HEK293 (cell line): ENCODE measurements around the gene NT5DC4.

ENCODE experiments used
- CTCF ChIA-PET: fragments of 350-600 bp; formaldehyde crosslinking; extraction: SDS; loops from one replicate; lab custom pipeline; 2021; ENCODE audit warnings: antibody characterized with exemption; lab: Yijun Ruan, JAX
- POLR2A ChIA-PET: fragments of 300-600 bp; formaldehyde crosslinking; extraction: SDS; loops from one replicate; lab custom pipeline; 2020; ENCODE audit warnings: antibody characterized with exemption, inconsistent platforms; lab: Yijun Ruan, JAX
- H3K27ac ChIP-seq: fragments of 200-500 bp; sonication (Bioruptor generic); 2 replicates; pipeline ENCODE4 v1.5.1; 2014; ENCODE audit warnings: low read depth, low read length, control low read depth, inconsistent platforms; ENCODE audit errors: extremely low read depth
- H3K36me3 ChIP-seq, 2 experiments: fragments of 200-500 bp in 1 of 2; sonication (Bioruptor generic) in 1 of 2; 1 replicate in 1 of 2; 2 replicates in 1 of 2; pipeline ENCODE4 v1.5.1; 2014 to 2017; ENCODE audit warnings: inconsistent platforms in 2 of 2, low read length in 2 of 2; ENCODE audit not compliant: control insufficient read depth in 2 of 2, insufficient read depth in 1 of 2
- H3K4me1 ChIP-seq: fragments of 200-500 bp; sonication (Bioruptor generic); 2 replicates; pipeline ENCODE4 v1.5.1; 2014; ENCODE audit warnings: mild to moderate bottlenecking, low read length, inconsistent platforms; ENCODE audit not compliant: control insufficient read depth, insufficient read depth
- H3K4me3 ChIP-seq: 2 replicates; pipeline ENCODE4 v1.5.1; 2011; ENCODE audit warnings: low read depth, mild to moderate bottlenecking, control low read depth, low read length, moderate library complexity
- H3K9me3 ChIP-seq: fragments of 200-500 bp; sonication (Bioruptor generic); 2 replicates; pipeline ENCODE4 v1.5.1; 2014; ENCODE audit warnings: low read depth, low read length, inconsistent platforms; ENCODE audit not compliant: control insufficient read depth, insufficient read depth
- BCL11B ChIP-seq: fragments of 450-650 bp; formaldehyde crosslinking; IDR thresholded peaks from 2 replicates; pipeline ENCODE4 v1.5.1; 2016; ENCODE audit warnings: low read depth, missing biosample characterization, missing genetic modification characterization
- EGR2 ChIP-seq: fragments of 450-650 bp; formaldehyde crosslinking; IDR thresholded peaks from 2 replicates; pipeline ENCODE4 v1.5.1; 2016; ENCODE audit warnings: low read depth, missing biosample characterization, missing genetic modification characterization
- GLIS2 ChIP-seq: fragments of 450-650 bp; formaldehyde crosslinking; IDR thresholded peaks from 2 replicates; pipeline ENCODE4 v1.5.1; 2016; ENCODE audit warnings: missing biosample characterization, missing genetic modification characterization
- HOXD13 ChIP-seq: sonication (generic); formaldehyde crosslinking; IDR thresholded peaks from 2 replicates; pipeline ENCODE4 v1.8.0; 2022; ENCODE audit warnings: missing genetic modification reagents, borderline replicate concordance
- MEIS1 ChIP-seq: sonication (generic); formaldehyde crosslinking; IDR thresholded peaks from 2 replicates; pipeline ENCODE4 v1.8.1; 2022; ENCODE audit warnings: missing genetic modification reagents, mild to moderate bottlenecking, borderline replicate concordance
- OVOL3 ChIP-seq: fragments of 450-650 bp; formaldehyde crosslinking; IDR thresholded peaks from 2 replicates; pipeline ENCODE4 v1.5.1; 2016; ENCODE audit warnings: missing biosample characterization, missing genetic modification characterization
- PRDM1 ChIP-seq: fragments of 450-650 bp; formaldehyde crosslinking; IDR thresholded peaks from 2 replicates; pipeline ENCODE4; 2016; ENCODE audit warnings: missing biosample characterization, missing genetic modification characterization
- SP3 ChIP-seq: fragments of 450-650 bp; formaldehyde crosslinking; IDR thresholded peaks from 2 replicates; pipeline ENCODE4 v1.5.1; 2016; ENCODE audit warnings: missing biosample characterization, missing genetic modification characterization
- TCF7L2 ChIP-seq: IDR thresholded peaks from 2 replicates; pipeline ENCODE4 v1.6.1; 2011; ENCODE audit warnings: low read depth, mild to moderate bottlenecking, inconsistent platforms, low read length, moderate library complexity, borderline replicate concordance
- ZBTB1 ChIP-seq: fragments of 450-650 bp; formaldehyde crosslinking; IDR thresholded peaks from 2 replicates; pipeline ENCODE4 v1.5.1; 2016; ENCODE audit warnings: missing biosample characterization, missing genetic modification characterization
- ZBTB10 ChIP-seq: fragments of 450-650 bp; formaldehyde crosslinking; IDR thresholded peaks from 2 replicates; pipeline ENCODE4 v1.5.1; 2016; ENCODE audit warnings: missing biosample characterization, missing genetic modification characterization
- ZBTB6 ChIP-seq: fragments of 450-650 bp; formaldehyde crosslinking; IDR thresholded peaks from 2 replicates; pipeline ENCODE4 v1.5.1; 2017; ENCODE audit warnings: missing biosample characterization, missing genetic modification characterization
- ZNF302 ChIP-seq: fragments of 450-650 bp; formaldehyde crosslinking; IDR thresholded peaks from 2 replicates; pipeline ENCODE4 v1.5.1; 2016; ENCODE audit warnings: missing biosample characterization, missing genetic modification characterization, low read depth
- ZNF362 ChIP-seq: fragments of 450-650 bp; formaldehyde crosslinking; IDR thresholded peaks from 2 replicates; pipeline ENCODE4 v1.5.1; 2016; ENCODE audit warnings: missing biosample characterization, missing genetic modification characterization
- ZNF404 ChIP-seq: fragments of 450-650 bp; formaldehyde crosslinking; IDR thresholded peaks from 2 replicates; pipeline ENCODE4 v1.5.1; 2017; ENCODE audit warnings: missing biosample characterization, missing genetic modification characterization
- ZNF48 ChIP-seq: fragments of 450-650 bp; formaldehyde crosslinking; IDR thresholded peaks from 2 replicates; pipeline ENCODE4 v1.5.1; 2016; ENCODE audit warnings: missing biosample characterization, missing genetic modification characterization
- ZNF514 ChIP-seq: fragments of 450-650 bp; formaldehyde crosslinking; IDR thresholded peaks from 2 replicates; pipeline ENCODE4 v1.5.1; 2016; ENCODE audit warnings: missing biosample characterization, missing genetic modification characterization
- ZNF530 ChIP-seq: fragments of 450-650 bp; formaldehyde crosslinking; IDR thresholded peaks from 2 replicates; pipeline ENCODE4 v1.5.1; 2016; ENCODE audit warnings: low read depth, missing biosample characterization, missing genetic modification characterization
- ZNF549 ChIP-seq: fragments of 450-650 bp; IDR thresholded peaks from 2 replicates; pipeline ENCODE4 v1.5.1; 2018; ENCODE audit warnings: missing biosample characterization, missing genetic modification characterization, mild to moderate bottlenecking, inconsistent platforms, moderate library complexity
- ZNF76 ChIP-seq: fragments of 450-650 bp; formaldehyde crosslinking; IDR thresholded peaks from 2 replicates; pipeline ENCODE4; 2016; ENCODE audit warnings: low read depth, missing biosample characterization, missing genetic modification characterization, borderline replicate concordance
- ZSCAN16 ChIP-seq: fragments of 450-650 bp; formaldehyde crosslinking; IDR thresholded peaks from 2 replicates; pipeline ENCODE4 v1.5.1; 2016; ENCODE audit warnings: missing biosample characterization, missing genetic modification characterization
- ZSCAN30 ChIP-seq: fragments of 450-650 bp; IDR thresholded peaks from 2 replicates; pipeline ENCODE4 v1.5.1; 2018; ENCODE audit warnings: missing biosample characterization, mild to moderate bottlenecking, missing genetic modification characterization, moderate library complexity

The NT5DC4 gene

GRCh38 chr2:112773556-112773955 is 52.7 kb downstream of the NT5DC4 start:
- Histone ChIP-seq H3K4me3 (no peak overlapping the region), H3K36me3 (no peaks in the 10 kb centered on the region), H3K9me3 (no peaks in the 10 kb centered on the region)
- ChIA-PET POLR2A (no interaction called here), CTCF (interaction anchor here (0.5 to 0.9 kb wide), 2 partner anchors 24 to 185 kb away, joined by 3 to 4 read pairs; no protein-coding TSS in a partner anchor)
- TF ChIP-seq EGR2 (tag by site-specific recombination) (no peak), SP3 (tag by site-specific recombination) (no peak), ZNF514 (no peak), PRDM1 (tag by site-specific recombination) (no peak), ZNF530 (tag by site-specific recombination) (no peak), ZNF76 (tag by site-specific recombination) (no peak), MEIS1 (CRISPR knock-in tag) (no peak), ZNF48 (tag by site-specific recombination) (no peak), TCF7L2 (no peak), ZSCAN16 (tag by site-specific recombination) (no peak), ZNF404 (tag by site-specific recombination) (no peak), ZBTB1 (tag by site-specific recombination) (no peak), BCL11B (tag by site-specific recombination) (no peak), ZNF362 (tag by site-specific recombination) (no peak), ZNF302 (no peak), GLIS2 (tag by site-specific recombination) (no peak)
- TF ChIP-seq, all 188 proteins: peak for 0
- no peak overlapping the region for H3K27ac ChIP-seq
- no peaks in the 10 kb centered on the region for H3K4me1 ChIP-seq

- Histone ChIP-seq H3K27ac (no peak overlapping the region), H3K9me3 (no peaks in the 10 kb centered on the region), H3K36me3 (no peaks in the 10 kb centered on the region), H3K4me3 (no peak overlapping the region), H3K4me1 (no peaks in the 10 kb centered on the region)
- POLR2A ChIA-PET, result no interaction called here
- CTCF ChIA-PET, result interaction anchor here (0.7 kb wide), 1 partner anchor 102 kb away, joined by 3 read pairs; no protein-coding TSS in a partner anchor
- TF ChIP-seq ZSCAN30 (tag by site-specific recombination), result no peak
- no peak for TF ChIP-seq ZBTB6 (tag by site-specific recombination)
- TF ChIP-seq HOXD13 (CRISPR knock-in tag), result no peak
- TF ChIP-seq ZNF549 (tag by site-specific recombination), result no peak
- TF ChIP-seq ZBTB10 (tag by site-specific recombination), result no peak
- no peak for TF ChIP-seq OVOL3 (tag by site-specific recombination)
These were observed 53.9 kb downstream of the NT5DC4 start for GRCh38 chr2:112774536-112775285.
